HG03457 (cell line): Measurements from ENCODE around the gene GJC1.

Experiments used
- ATAC-seq: cut with Tn5 transposase; IDR thresholded peaks from one replicate; pipeline ENCODE4 v1.9.1; 2021; ENCODE audit warnings: moderate number of reproducible peaks; ENCODE audit not compliant: unreplicated experiment

Gene GJC1

GRCh38 chr17:44778656-44779210 lies 51.4 kb downstream of the GJC1 start:
- ATAC-seq = no peak

GRCh38 chr17:44777394-44778348 lies 52.4 kb downstream of the GJC1 start:
- no peak for ATAC-seq

- no peak for ATAC-seq
Measured at GRCh38 chr17:44776628-44777393, 53.3 kb downstream of the GJC1 start.

GRCh38 chr17:44775838-44776621 lies 54.1 kb downstream of the GJC1 start:
- no peak for ATAC-seq

GRCh38 chr17:44775136-44775837 lies 54.8 kb downstream of the GJC1 start:
- ATAC-seq = peak; percentile 85

- ATAC-seq = no peak
Measured at GRCh38 chr17:44774271-44775135, 55.6 kb downstream of the GJC1 start.

GRCh38 chr17:44773140-44773539 lies 56.9 kb downstream of the GJC1 start:
- ATAC-seq = no peak

- no peak for ATAC-seq
Measured at GRCh38 chr17:44772308-44773045, 57.6 kb downstream of the GJC1 start.

- ATAC-seq = no peak
Measured at GRCh38 chr17:44770166-44770925, 59.7 kb downstream of the GJC1 start.

GRCh38 chr17:44769647-44770084 lies 60.4 kb downstream of the GJC1 start:
- ATAC-seq = no peak

GRCh38 chr17:44769230-44769629 lies 60.9 kb downstream of the GJC1 start:
- no peak for ATAC-seq

GRCh38 chr17:44768505-44769142 lies 61.5 kb downstream of the GJC1 start:
- no peak for ATAC-seq

- no peak for ATAC-seq
Measured at GRCh38 chr17:44767493-44767892, 62.6 kb downstream of the GJC1 start.

- no peak for ATAC-seq
Measured at GRCh38 chr17:44766409-44767038, 63.6 kb downstream of the GJC1 start.

GRCh38 chr17:44765965-44766364 lies 64.1 kb downstream of the GJC1 start:
- ATAC-seq = no peak

- ATAC-seq = no peak
Measured at GRCh38 chr17:44763170-44763569, 66.9 kb downstream of the GJC1 start.
